GM21360 (cell line): ENCODE results near the gene CDH23.

Experiments used
- ATAC-seq: cut with Tn5 transposase; IDR thresholded peaks from one replicate; pipeline ENCODE4 v1.9.1; 2021; ENCODE audit warnings: mild to moderate bottlenecking, moderate library complexity; ENCODE audit not compliant: unreplicated experiment

The CDH23 gene

GRCh38 chr10:71511206-71511605, 114.5 kb downstream of the CDH23 start:
- no peak for ATAC-seq

GRCh38 chr10:71512312-71512711, 115.6 kb downstream of the CDH23 start:
- ATAC-seq = no peak

- no peak for ATAC-seq
These were observed 116.2 kb downstream of the CDH23 start for GRCh38 chr10:71512761-71513539.

- no peak for ATAC-seq
These were observed 116.8 kb downstream of the CDH23 start for GRCh38 chr10:71513540-71513853.

GRCh38 chr10:71513936-71514335, 117.2 kb downstream of the CDH23 start:
- ATAC-seq = no peak

GRCh38 chr10:71515531-71516172, 118.9 kb downstream of the CDH23 start:
- no peak for ATAC-seq

GRCh38 chr10:71516890-71517289, 120.2 kb downstream of the CDH23 start:
- ATAC-seq = no peak

GRCh38 chr10:71517298-71518169, 120.8 kb downstream of the CDH23 start:
- ATAC-seq = no peak

GRCh38 chr10:71520042-71520441, 123.3 kb downstream of the CDH23 start:
- ATAC-seq = no peak

- no peak for ATAC-seq
These were observed 125.1 kb downstream of the CDH23 start for GRCh38 chr10:71521504-71522441.

- ATAC-seq = no peak
These were observed 125.9 kb downstream of the CDH23 start for GRCh38 chr10:71522442-71523144.

- no peak for ATAC-seq
These were observed 127.0 kb downstream of the CDH23 start for GRCh38 chr10:71523756-71524155.

GRCh38 chr10:71525092-71525491, 128.4 kb downstream of the CDH23 start:
- no peak for ATAC-seq

GRCh38 chr10:71525721-71526120, 129.0 kb downstream of the CDH23 start:
- no peak for ATAC-seq

- no peak for ATAC-seq
These were observed 129.9 kb downstream of the CDH23 start for GRCh38 chr10:71526653-71527052.

GRCh38 chr10:71527135-71527534, 130.4 kb downstream of the CDH23 start:
- no peak for ATAC-seq

- ATAC-seq = no peak
These were observed 131.9 kb downstream of the CDH23 start for GRCh38 chr10:71528371-71529206.

- no peak for ATAC-seq
These were observed 132.6 kb downstream of the CDH23 start for GRCh38 chr10:71529207-71529827.

- no peak for ATAC-seq
These were observed 134.1 kb downstream of the CDH23 start for GRCh38 chr10:71530781-71531180.
